Type B pancreatic cell (in vitro differentiated cells): Measurements from ENCODE around the gene ZNG1B. TPM values are rescaled to one million over a fixed set of nuclear protein-coding genes. Genes with fewer than 3 reads are reported as not detected.
"Not testable (repeated sequence)": the region's sequence is repeated elsewhere in the genome, so short reads cannot be mapped to it uniquely, and the experiment has no call there.

Experiments
- DNase-seq: peaks from one replicate; pipeline ENCODE4 v3.0.0; 2021; ENCODE audit warnings: mixed read lengths; ENCODE audit not compliant: unreplicated experiment; ENCODE audit errors: extremely low spot score
- H3K27ac Mint-ChIP-seq: 2 replicates; pipeline ENCODE4 v1.8.0; 2021; ENCODE audit warnings: mild to moderate bottlenecking, mixed read lengths
- H3K27me3 Mint-ChIP-seq: 2 replicates; pipeline ENCODE4 v1.8.0; 2021; ENCODE audit warnings: mixed read lengths
- H3K36me3 Mint-ChIP-seq: 2 replicates; pipeline ENCODE4 v1.8.0; 2021; ENCODE audit warnings: mixed read lengths
- H3K4me1 Mint-ChIP-seq: one replicate; pipeline ENCODE4 v1.8.0; 2021; ENCODE audit warnings: mixed read lengths; ENCODE audit not compliant: unreplicated experiment
- H3K4me3 Mint-ChIP-seq: 2 replicates; pipeline ENCODE4 v1.8.0; 2021; ENCODE audit warnings: mild to moderate bottlenecking, mixed read lengths
- H3K9me3 Mint-ChIP-seq: 2 replicates; pipeline ENCODE4 v1.8.0; 2021; ENCODE audit warnings: mixed read lengths
- CTCF ChIP-seq: fragments of 200-600 bp; sonication (generic); conservative IDR thresholded peaks from 2 replicates; pipeline ENCODE4 v1.5.0; 2021; ENCODE audit warnings: antibody characterized with exemption, mild to moderate bottlenecking
- long read RNA-seq: library from polyadenylated mRNA; unstranded; transcript quantifications from one replicate; pipeline ENCODE4 v2.0.0, GENCODE V29; 2020
- total RNA-seq: library from RNA; stranded (reverse); gene quantifications from 2 replicates; pipeline ENCODE4 v1.2.1, GENCODE V29; 2021; ENCODE audit warnings: low replicate concordance

ZNG1B gene
- total RNA-seq, result 32.8 and 41.7 TPM in 2 replicates
- long read RNA-seq, transcript CBWD2-203 (14 exons, 1,665 nt), result minor isoform, 13 of 200 reads
- long read RNA-seq, transcript CBWD2-201 (15 exons, 1,812 nt), result major isoform, 129 of 200 reads
- long read RNA-seq, transcript CBWD2-202 (16 exons, 1,740 nt), result minor isoform, 25 of 200 reads
- long read RNA-seq, partial matches to known transcripts, result 8 of 200 reads
- long read RNA-seq, other reads (novel, unspliced or antisense), result 25 of 200 reads

- not testable (repeated sequence) for H3K27me3 Mint-ChIP-seq, H3K4me1 Mint-ChIP-seq, H3K9me3 Mint-ChIP-seq, H3K36me3 Mint-ChIP-seq
- H3K4me3 Mint-ChIP-seq, result peak within 1 kb of the TSS; percentile 91
- peak; percentile 77 for DNase-seq
- H3K27ac Mint-ChIP-seq, result peak within 1 kb of the TSS; percentile 95
These were observed at the start of gene ZNG1B for GRCh38 chr2:113437508-113438465. Gene ZNG1B (plus strand): TSS chr2:113437691. CDS start chr2:113437869, 178 bp downstream.

- H3K4me1 Mint-ChIP-seq, result no peaks in the 10 kb centered on the region
- H3K4me3 Mint-ChIP-seq, result no peak overlapping the region
- peaks cover 17% of the 10 kb centered on the region for H3K27me3 Mint-ChIP-seq
- TF ChIP-seq CTCF, result peak; percentile 99
- no peak for DNase-seq
- H3K27ac Mint-ChIP-seq, result peak overlapping the region; percentile 29
- H3K36me3 Mint-ChIP-seq, result peaks cover 4% of the 10 kb centered on the region
- peaks cover 4% of the 10 kb centered on the region for H3K9me3 Mint-ChIP-seq
These were observed 47.2 kb upstream of the ZNG1B start for GRCh38 chr2:113390124-113390849.

DNA sequence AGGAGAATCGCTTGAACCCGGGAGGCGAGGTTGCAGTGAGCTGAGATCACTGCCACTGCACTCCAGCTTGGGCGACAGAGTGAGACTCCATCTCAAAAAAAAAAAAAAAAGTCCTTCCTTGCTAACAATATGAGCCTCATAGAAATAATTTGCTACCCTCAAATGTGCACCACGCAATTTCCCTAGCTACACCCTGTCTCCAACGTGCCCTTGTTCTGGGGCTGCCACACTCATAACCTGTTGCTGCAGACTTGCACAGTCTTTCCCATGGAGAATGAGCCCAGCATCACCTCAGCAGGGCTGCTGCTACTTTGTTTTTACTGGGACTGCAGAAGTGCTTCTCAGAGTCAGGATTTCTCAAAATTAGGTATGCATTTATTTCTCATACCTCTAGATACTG lies 46.4 kb upstream of the ZNG1B start:
- Mint-ChIP-seq H3K9me3 (peaks cover 4% of the 10 kb centered on the region), H3K4me1 (no peaks in the 10 kb centered on the region), H3K36me3 (peaks cover 4% of the 10 kb centered on the region), H3K27ac (no peak overlapping the region), H3K27me3 (peaks cover 10% of the 10 kb centered on the region), H3K4me3 (no peak overlapping the region)
- TF ChIP-seq CTCF, result no peak
- no peak for DNase-seq

- no peak for TF ChIP-seq CTCF
- no peak overlapping the region for H3K27ac Mint-ChIP-seq
- no peak overlapping the region for H3K4me3 Mint-ChIP-seq
- no peaks in the 10 kb centered on the region for H3K9me3 Mint-ChIP-seq
- no peaks in the 10 kb centered on the region for H3K36me3 Mint-ChIP-seq
- DNase-seq, result no peak
- H3K27me3 Mint-ChIP-seq, result peaks cover 41% of the 10 kb centered on the region
- peaks cover 5% of the 10 kb centered on the region for H3K4me1 Mint-ChIP-seq
These were observed 31.4 kb upstream of the ZNG1B start for GRCh38 chr2:113406114-113406513.

DNA sequence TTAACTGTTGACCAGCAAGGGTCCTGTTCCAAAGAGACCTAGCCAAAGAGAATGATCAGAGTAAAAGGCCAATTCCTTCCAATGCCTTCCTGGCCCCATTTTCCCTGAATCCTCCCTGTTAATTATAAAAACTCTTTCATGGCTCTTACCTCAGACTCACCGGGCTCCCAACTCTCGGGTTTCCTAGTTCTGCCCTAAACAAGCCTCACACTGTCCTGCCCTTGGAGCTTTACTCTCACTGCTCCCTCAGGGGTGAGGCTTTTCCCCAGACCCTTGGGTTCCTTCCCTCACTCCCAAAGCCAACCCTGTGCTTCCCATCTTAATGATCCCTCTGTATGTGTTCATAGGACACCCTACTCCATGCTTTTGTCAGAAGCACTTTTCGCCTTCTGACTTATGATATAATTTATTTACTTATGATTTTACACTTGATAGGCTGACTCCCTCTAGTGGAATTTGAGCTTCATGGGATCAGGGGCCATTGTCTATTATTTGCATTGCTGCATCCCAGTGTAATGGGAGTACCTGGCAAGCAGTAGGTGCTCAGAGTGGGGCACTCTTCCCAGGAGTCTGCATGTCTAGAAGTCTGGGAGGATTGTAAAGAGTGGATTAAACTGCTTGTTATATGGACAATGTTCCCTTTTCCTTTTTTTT lies 29.9 kb upstream of the ZNG1B start:
- Mint-ChIP-seq H3K4me3 (no peak overlapping the region), H3K9me3 (no peaks in the 10 kb centered on the region), H3K4me1 (peaks cover 5% of the 10 kb centered on the region), H3K27me3 (peaks cover 37% of the 10 kb centered on the region), H3K27ac (no peak overlapping the region), H3K36me3 (no peaks in the 10 kb centered on the region)
- no peak for DNase-seq
- TF ChIP-seq CTCF, result no peak

DNA sequence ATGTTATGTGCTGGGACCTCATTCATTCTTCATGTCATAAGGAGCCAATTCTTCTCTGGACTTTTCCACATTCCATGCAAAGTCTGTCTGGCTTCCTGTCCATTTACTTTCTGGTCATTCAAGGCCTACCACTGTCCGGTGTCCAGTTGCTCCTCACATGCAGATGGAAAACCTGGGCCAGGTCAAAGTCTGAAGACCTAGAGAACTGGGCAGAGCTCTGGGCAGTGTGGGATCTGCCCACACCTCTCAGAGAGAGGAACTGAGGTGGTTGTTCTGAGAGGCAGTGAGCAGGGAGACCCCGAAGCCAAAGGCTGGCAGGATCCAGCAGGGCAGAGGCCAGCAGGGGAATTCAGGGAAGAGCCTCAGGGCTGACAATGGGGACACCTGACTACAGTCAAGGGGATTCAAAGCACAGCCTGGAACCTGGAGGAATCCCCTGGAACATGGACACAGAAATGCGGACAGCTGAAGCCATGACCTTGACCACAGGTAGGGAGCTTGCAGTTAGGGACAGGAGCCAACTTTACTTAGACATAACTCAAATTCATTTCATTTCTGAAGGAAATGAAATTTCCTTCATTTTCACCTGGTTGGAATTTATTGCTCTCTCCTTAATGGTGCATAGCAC lies 25.7 kb upstream of the ZNG1B start:
- not testable (repeated sequence) for H3K36me3 Mint-ChIP-seq, DNase-seq, H3K9me3 Mint-ChIP-seq, H3K4me1 Mint-ChIP-seq, H3K4me3 Mint-ChIP-seq, H3K27ac Mint-ChIP-seq
- peaks cover 14% of the 10 kb centered on the region for H3K27me3 Mint-ChIP-seq

GRCh38 chr2:113412774-113413173 lies 24.7 kb upstream of the ZNG1B start:
- H3K4me3 Mint-ChIP-seq, H3K9me3 Mint-ChIP-seq, H3K4me1 Mint-ChIP-seq, H3K27ac Mint-ChIP-seq, H3K27me3 Mint-ChIP-seq, H3K36me3 Mint-ChIP-seq, DNase-seq: not testable (repeated sequence)

DNA sequence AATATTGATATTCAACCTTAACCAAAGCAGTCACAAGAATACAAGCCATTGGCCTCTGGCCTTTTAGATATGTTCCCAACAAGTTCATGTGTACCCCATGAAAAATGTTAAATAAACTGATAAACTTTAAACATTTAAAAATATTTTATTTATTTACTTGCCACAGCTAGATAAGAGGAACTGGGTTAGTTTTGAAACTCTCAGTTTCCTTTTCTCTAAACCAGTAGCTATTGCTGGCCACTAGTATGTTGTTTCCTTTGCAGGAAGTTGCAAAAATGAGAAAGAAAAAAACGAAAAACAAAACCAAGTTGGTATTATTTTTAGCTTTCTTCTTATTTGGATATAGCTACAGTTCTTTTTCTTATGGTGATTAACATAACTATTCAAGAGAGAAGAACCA lies 5.7 kb upstream of the ZNG1B start:
- not testable (repeated sequence) for DNase-seq, H3K27ac Mint-ChIP-seq, H3K27me3 Mint-ChIP-seq, H3K36me3 Mint-ChIP-seq, H3K9me3 Mint-ChIP-seq, H3K4me1 Mint-ChIP-seq, H3K4me3 Mint-ChIP-seq

- H3K4me1 Mint-ChIP-seq, DNase-seq, H3K4me3 Mint-ChIP-seq, H3K9me3 Mint-ChIP-seq, H3K27me3 Mint-ChIP-seq, H3K36me3 Mint-ChIP-seq, H3K27ac Mint-ChIP-seq: not testable (repeated sequence)
These were observed 4.0 kb upstream of the ZNG1B start for GRCh38 chr2:113433468-113433867.
